Activated CD4-positive, alpha-beta memory T cell treated with anti-CD3 and anti-CD28 coated beads for 36 hours (primary cell): ENCODE measurements around the gene MRPL41. TPM values are rescaled to one million over a fixed set of nuclear protein-coding genes. Genes with fewer than 3 reads are reported as not detected.

ENCODE experiments used
- CTCF ChIA-PET: fragments of 350-600 bp; sonication (Branson Sonifier 250); formaldehyde crosslinking; loops from one replicate; lab custom pipeline; 2021; ENCODE audit warnings: antibody characterized with exemption, inconsistent platforms; lab: Charles Lee
- POLR2A ChIA-PET: fragments of 350-600 bp; sonication (Branson Sonifier 250); formaldehyde crosslinking; loops from one replicate; lab custom pipeline; 2021; ENCODE audit warnings: antibody characterized with exemption; lab: Charles Lee
- DNase-seq: peaks from one replicate; pipeline ENCODE4 v3.0.0-alpha.2; 2020
- H3K27ac Mint-ChIP-seq: one replicate; pipeline ENCODE4 v1.8.0; 2021; ENCODE audit warnings: mixed read lengths
- H3K27me3 Mint-ChIP-seq: one replicate; pipeline ENCODE4 v1.8.0; 2021; ENCODE audit warnings: mixed read lengths
- H3K36me3 Mint-ChIP-seq: one replicate; pipeline ENCODE4 v1.8.0; 2021; ENCODE audit warnings: mixed read lengths
- H3K4me1 Mint-ChIP-seq: one replicate; pipeline ENCODE4 v1.8.0; 2021; ENCODE audit warnings: low read depth, mixed read lengths
- H3K4me3 Mint-ChIP-seq: one replicate; pipeline ENCODE4 v1.8.0; 2021; ENCODE audit warnings: mild to moderate bottlenecking, mixed read lengths
- H3K9me3 Mint-ChIP-seq: one replicate; pipeline ENCODE4 v1.8.0; 2021; ENCODE audit warnings: mixed read lengths
- intact Hi-C: fragments of 100-400 bp; cut with micrococcal nuclease; formaldehyde crosslinking; loops from one replicate; pipeline ENCODE4 v1.15.1; 2023
- total RNA-seq, 2 experiments: library from RNA; stranded (reverse); gene quantifications; one replicate each; pipeline ENCODE4 v1.2.3, GENCODE V29; 2021

Gene MRPL41
- total RNA-seq, 2 experiments from 2014 or later = 48.0 to 48.8 TPM

GRCh38 chr9:137580209-137580953, 28.7 kb downstream of the MRPL41 start:
- intact Hi-C loops = no loop called here
- no peak for DNase-seq
- no peak overlapping the region for H3K4me3 Mint-ChIP-seq
- no peaks in the 10 kb centered on the region for H3K27me3 Mint-ChIP-seq
- no peaks in the 10 kb centered on the region for H3K9me3 Mint-ChIP-seq
- no peak overlapping the region for H3K27ac Mint-ChIP-seq
- H3K36me3 Mint-ChIP-seq = peaks cover 19% of the 10 kb centered on the region
- H3K4me1 Mint-ChIP-seq = peaks cover 30% of the 10 kb centered on the region
- ChIA-PET CTCF (interaction anchor here (0.9 to 3.1 kb wide), 6 partner anchors 8 to 39 kb away, joined by 3 to 23 read pairs (median 4); partner anchors contain the start of genes EHMT1, MRPL41 and ZMYND19), POLR2A (interaction anchor here (1.3 to 1.4 kb wide), 2 partner anchors 10 to 28 kb away, joined by 4 to 9 read pairs; partner anchors contain the start of genes MRPL41 and ZMYND19)

GRCh38 chr9:137580954-137581322, 29.3 kb downstream of the MRPL41 start:
- Mint-ChIP-seq H3K4me1 (peaks cover 25% of the 10 kb centered on the region), H3K4me3 (no peak overlapping the region), H3K27me3 (no peaks in the 10 kb centered on the region), H3K27ac (no peak overlapping the region), H3K9me3 (no peaks in the 10 kb centered on the region), H3K36me3 (peaks cover 15% of the 10 kb centered on the region)
- CTCF ChIA-PET = interaction anchor here (1.0 to 2.3 kb wide), 4 partner anchors 10 to 38 kb away, joined by 3 to 5 read pairs (median 4); partner anchors contain the start of genes EHMT1 and MRPL41
- POLR2A ChIA-PET = no interaction called here
- intact Hi-C loops = no loop called here
- no peak for DNase-seq

GRCh38 chr9:137581361-137582285, 29.9 kb downstream of the MRPL41 start:
- CTCF ChIA-PET = interaction anchor here (0.6 to 2.3 kb wide), 5 partner anchors 9 to 121 kb away, joined by 3 to 5 read pairs (median 4); partner anchors contain the start of genes EHMT1 and MRPL41
- intact Hi-C loops = no loop called here
- Mint-ChIP-seq H3K9me3 (no peaks in the 10 kb centered on the region), H3K4me1 (peaks cover 18% of the 10 kb centered on the region), H3K27me3 (no peaks in the 10 kb centered on the region), H3K4me3 (no peak overlapping the region), H3K27ac (no peak overlapping the region), H3K36me3 (peaks cover 18% of the 10 kb centered on the region)
- POLR2A ChIA-PET = no interaction called here
- DNase-seq = no peak

GRCh38 chr9:137582286-137582860, 30.7 kb downstream of the MRPL41 start:
- Mint-ChIP-seq H3K4me1 (peaks cover 12% of the 10 kb centered on the region), H3K4me3 (no peak overlapping the region), H3K27me3 (no peaks in the 10 kb centered on the region), H3K36me3 (peaks cover 16% of the 10 kb centered on the region), H3K9me3 (no peaks in the 10 kb centered on the region), H3K27ac (no peak overlapping the region)
- POLR2A ChIA-PET = no interaction called here
- peak; percentile 36 for DNase-seq
- intact Hi-C loops = no loop called here
- CTCF ChIA-PET = interaction anchor here (0.6 to 2.3 kb wide), 3 partner anchors 30 to 56 kb away, joined by 3 to 5 read pairs (median 4); partner anchors contain the start of genes EHMT1 and MRPL41

- H3K4me1 Mint-ChIP-seq = peaks cover 14% of the 10 kb centered on the region
- intact Hi-C loops = no loop called here
- ChIA-PET CTCF (no interaction called here), POLR2A (no interaction called here)
- DNase-seq = no peak
- no peaks in the 10 kb centered on the region for H3K27me3 Mint-ChIP-seq
- H3K36me3 Mint-ChIP-seq = peaks cover 23% of the 10 kb centered on the region
- H3K4me3 Mint-ChIP-seq = no peak overlapping the region
- no peak overlapping the region for H3K27ac Mint-ChIP-seq
- no peaks in the 10 kb centered on the region for H3K9me3 Mint-ChIP-seq
These were observed 31.7 kb downstream of the MRPL41 start for GRCh38 chr9:137583347-137583746.

GRCh38 chr9:137583957-137584356, 32.3 kb downstream of the MRPL41 start:
- Mint-ChIP-seq H3K4me3 (no peak overlapping the region), H3K27ac (no peak overlapping the region), H3K9me3 (no peaks in the 10 kb centered on the region), H3K27me3 (no peaks in the 10 kb centered on the region), H3K36me3 (peaks cover 25% of the 10 kb centered on the region), H3K4me1 (peaks cover 19% of the 10 kb centered on the region)
- DNase-seq = no peak
- CTCF ChIA-PET = no interaction called here
- intact Hi-C loops = no loop called here
- POLR2A ChIA-PET = no interaction called here

GRCh38 chr9:137586854-137587253, 35.2 kb downstream of the MRPL41 start:
- peaks cover 26% of the 10 kb centered on the region for H3K36me3 Mint-ChIP-seq
- intact Hi-C loops = no loop called here
- H3K4me3 Mint-ChIP-seq = no peak overlapping the region
- H3K27ac Mint-ChIP-seq = no peak overlapping the region
- H3K27me3 Mint-ChIP-seq = no peaks in the 10 kb centered on the region
- no peaks in the 10 kb centered on the region for H3K9me3 Mint-ChIP-seq
- CTCF ChIA-PET = interaction anchor here (2.4 kb wide), 1 partner anchor 8 kb away, joined by 23 read pairs; the partner anchor contains the start of gene DPH7
- POLR2A ChIA-PET = no interaction called here
- no peak for DNase-seq
- peaks cover 22% of the 10 kb centered on the region for H3K4me1 Mint-ChIP-seq

- Mint-ChIP-seq H3K27ac (no peak overlapping the region), H3K9me3 (no peaks in the 10 kb centered on the region), H3K27me3 (no peaks in the 10 kb centered on the region), H3K4me1 (peaks cover 22% of the 10 kb centered on the region), H3K36me3 (peaks cover 23% of the 10 kb centered on the region), H3K4me3 (peak overlapping the region; percentile 45)
- ChIA-PET POLR2A (interaction anchor here (1.2 kb wide), 1 partner anchor 9 kb away, joined by 3 read pairs; the partner anchor contains the start of gene DPH7), CTCF (interaction anchor here (1.7 to 2.4 kb wide), 2 partner anchors 9 to 36 kb away, joined by 6 to 23 read pairs; partner anchors contain the start of genes DPH7 and MRPL41)
- intact Hi-C loops = no loop called here
- no peak for DNase-seq
These were observed 36.6 kb downstream of the MRPL41 start for GRCh38 chr9:137588311-137588710.

GRCh38 chr9:137588891-137589290, 37.2 kb downstream of the MRPL41 start:
- intact Hi-C loops = no loop called here
- Mint-ChIP-seq H3K4me1 (peaks cover 22% of the 10 kb centered on the region), H3K27ac (no peak overlapping the region), H3K27me3 (no peaks in the 10 kb centered on the region), H3K36me3 (peaks cover 21% of the 10 kb centered on the region), H3K4me3 (peak overlapping the region; percentile 45), H3K9me3 (no peaks in the 10 kb centered on the region)
- ChIA-PET CTCF (interaction anchor here (1.7 to 2.4 kb wide), 2 partner anchors 10 to 37 kb away, joined by 6 to 23 read pairs; partner anchors contain the start of genes DPH7 and MRPL41), POLR2A (interaction anchor here (1.2 kb wide), 1 partner anchor 10 kb away, joined by 3 read pairs; the partner anchor contains the start of gene DPH7)
- DNase-seq = no peak

- no peak overlapping the region for H3K27ac Mint-ChIP-seq
- H3K9me3 Mint-ChIP-seq = no peaks in the 10 kb centered on the region
- H3K4me3 Mint-ChIP-seq = peak overlapping the region; percentile 81
- DNase-seq = peak; percentile 23
- H3K27me3 Mint-ChIP-seq = no peaks in the 10 kb centered on the region
- intact Hi-C loops = loop anchor here (1.0 to 2.0 kb wide), 3 partner anchors 16 to 39 kb away; partner anchors contain the start of genes ARRDC1, MRPL41 and PNPLA7
- ChIA-PET POLR2A (interaction anchor here (1.2 kb wide), 1 partner anchor 10 kb away, joined by 9 read pairs; the partner anchor contains the start of gene DPH7), CTCF (interaction anchor here (2.4 kb wide), 1 partner anchor 11 kb away, joined by 23 read pairs; the partner anchor contains the start of gene DPH7)
- H3K36me3 Mint-ChIP-seq = peaks cover 21% of the 10 kb centered on the region
- H3K4me1 Mint-ChIP-seq = peaks cover 22% of the 10 kb centered on the region
These were observed 37.9 kb downstream of the MRPL41 start for GRCh38 chr9:137589441-137590122.
